Activated naive CD8-positive, alpha-beta T cell treated with anti-CD3 and anti-CD28 coated beads, Interleukin-2, amount 50 U/mL, for 24 hours (primary cell): ENCODE data around the gene CRYBG3.
"Not testable (repeated sequence)": the region's sequence is repeated elsewhere in the genome, so short reads cannot be mapped to it uniquely, and the experiment has no call there.

Experiments
- ATAC-seq: fragments of 150-1000 bp; cut with Tn5 transposase; one replicate; pipeline ENCODE4 v1.10.0; 2021
- DNase-seq: peaks from one replicate; pipeline ENCODE4 v3.0.0; 2021
- H3K27ac Mint-ChIP-seq: one replicate; pipeline ENCODE4 v1.8.0; 2021; ENCODE audit warnings: mild to moderate bottlenecking, mixed read lengths
- H3K27me3 Mint-ChIP-seq: one replicate; pipeline ENCODE4 v1.8.0; 2021; ENCODE audit warnings: mixed read lengths
- H3K36me3 Mint-ChIP-seq: one replicate; pipeline ENCODE4 v1.8.0; 2021; ENCODE audit warnings: low read depth, mixed read lengths
- H3K4me1 Mint-ChIP-seq: one replicate; pipeline ENCODE4 v1.8.0; 2021; ENCODE audit warnings: mixed read lengths
- H3K4me3 Mint-ChIP-seq: one replicate; pipeline ENCODE4 v1.8.0; 2021; ENCODE audit warnings: mild to moderate bottlenecking, moderate library complexity, mixed read lengths
- H3K9me3 Mint-ChIP-seq: one replicate; pipeline ENCODE4 v1.8.0; 2021; ENCODE audit warnings: mixed read lengths

CRYBG3 gene

GRCh38 chr3:97825101-97825500 is 3.3 kb downstream of the CRYBG3 start:
- DNase-seq (no peak), ATAC-seq (no peak)
- Mint-ChIP-seq H3K36me3 (no peaks in the 10 kb centered on the region), H3K4me1 (peaks cover 23% of the 10 kb centered on the region), H3K27me3 (peaks cover 18% of the 10 kb centered on the region), H3K4me3 (no peak overlapping the region), H3K27ac (no peak overlapping the region), H3K9me3 (no peaks in the 10 kb centered on the region)

- no peaks in the 10 kb centered on the region for H3K9me3 Mint-ChIP-seq
- H3K4me1 Mint-ChIP-seq: peaks cover 7% of the 10 kb centered on the region
- no peak overlapping the region for H3K4me3 Mint-ChIP-seq
- no peak overlapping the region for H3K27ac Mint-ChIP-seq
- no peaks in the 10 kb centered on the region for H3K36me3 Mint-ChIP-seq
- DNase-seq (no peak), ATAC-seq (no peak)
- peaks cover 9% of the 10 kb centered on the region for H3K27me3 Mint-ChIP-seq
These were observed 6.1 kb downstream of the CRYBG3 start for GRCh38 chr3:97827741-97828471.

- Mint-ChIP-seq H3K4me1 (no peaks in the 10 kb centered on the region), H3K27ac (no peak overlapping the region), H3K36me3 (no peaks in the 10 kb centered on the region), H3K27me3 (peaks cover 2% of the 10 kb centered on the region), H3K9me3 (no peaks in the 10 kb centered on the region), H3K4me3 (no peak overlapping the region)
- no peak for ATAC-seq
- DNase-seq: no peak
These were observed 7.4 kb downstream of the CRYBG3 start for GRCh38 chr3:97829198-97829597.

- ATAC-seq (no peak), DNase-seq (no peak)
- no peak overlapping the region for H3K27ac Mint-ChIP-seq
- H3K4me1 Mint-ChIP-seq: no peaks in the 10 kb centered on the region
- no peaks in the 10 kb centered on the region for H3K27me3 Mint-ChIP-seq
- no peaks in the 10 kb centered on the region for H3K36me3 Mint-ChIP-seq
- H3K4me3 Mint-ChIP-seq: no peak overlapping the region
- H3K9me3 Mint-ChIP-seq: no peaks in the 10 kb centered on the region
These were observed 8.8 kb downstream of the CRYBG3 start for GRCh38 chr3:97830638-97831037.

GRCh38 chr3:97831140-97831539 is 9.3 kb downstream of the CRYBG3 start:
- no peaks in the 10 kb centered on the region for H3K4me1 Mint-ChIP-seq

GRCh38 chr3:97833184-97833583 is 11.4 kb downstream of the CRYBG3 start:
- H3K9me3 Mint-ChIP-seq, ATAC-seq, DNase-seq: not testable (repeated sequence)

More at GRCh38 chr3:97831140-97831539, 9.3 kb downstream of the CRYBG3 start:
- H3K27ac Mint-ChIP-seq: no peak overlapping the region
- no peaks in the 10 kb centered on the region for H3K36me3 Mint-ChIP-seq
- H3K9me3 Mint-ChIP-seq: no peaks in the 10 kb centered on the region
- H3K4me3 Mint-ChIP-seq: no peak overlapping the region
- no peaks in the 10 kb centered on the region for H3K27me3 Mint-ChIP-seq
- DNase-seq (no peak), ATAC-seq (no peak)

GRCh38 chr3:97835761-97836160 is 13.9 kb downstream of the CRYBG3 start:
- H3K4me1 Mint-ChIP-seq: no peaks in the 10 kb centered on the region
- ATAC-seq (no peak), DNase-seq (no peak)
- no peak overlapping the region for H3K27ac Mint-ChIP-seq
- H3K4me3 Mint-ChIP-seq: no peak overlapping the region
- H3K27me3 Mint-ChIP-seq: no peaks in the 10 kb centered on the region
- H3K9me3 Mint-ChIP-seq: no peaks in the 10 kb centered on the region
- H3K36me3 Mint-ChIP-seq: no peaks in the 10 kb centered on the region

More at GRCh38 chr3:97833184-97833583, 11.4 kb downstream of the CRYBG3 start:
- H3K4me3 Mint-ChIP-seq, H3K27me3 Mint-ChIP-seq, H3K27ac Mint-ChIP-seq, H3K36me3 Mint-ChIP-seq, H3K4me1 Mint-ChIP-seq: not testable (repeated sequence)

- DNase-seq: no peak
- Mint-ChIP-seq H3K4me1 (no peaks in the 10 kb centered on the region), H3K36me3 (no peaks in the 10 kb centered on the region), H3K27ac (no peak overlapping the region), H3K9me3 (no peaks in the 10 kb centered on the region), H3K4me3 (no peak overlapping the region), H3K27me3 (no peaks in the 10 kb centered on the region)
- no peak for ATAC-seq
These were observed 16.6 kb downstream of the CRYBG3 start for GRCh38 chr3:97838393-97838792.

- ATAC-seq (no peak), DNase-seq (no peak)
- Mint-ChIP-seq H3K9me3 (no peaks in the 10 kb centered on the region), H3K36me3 (no peaks in the 10 kb centered on the region), H3K27me3 (no peaks in the 10 kb centered on the region), H3K4me3 (no peak overlapping the region), H3K4me1 (no peaks in the 10 kb centered on the region), H3K27ac (no peak overlapping the region)
These were observed 18.1 kb downstream of the CRYBG3 start for GRCh38 chr3:97839944-97840343.

GRCh38 chr3:97841304-97841703 is 19.5 kb downstream of the CRYBG3 start:
- no peaks in the 10 kb centered on the region for H3K9me3 Mint-ChIP-seq
- DNase-seq (no peak), ATAC-seq (no peak)
- no peaks in the 10 kb centered on the region for H3K27me3 Mint-ChIP-seq
- H3K4me3 Mint-ChIP-seq: no peak overlapping the region
- H3K27ac Mint-ChIP-seq: no peak overlapping the region
- no peaks in the 10 kb centered on the region for H3K36me3 Mint-ChIP-seq
- H3K4me1 Mint-ChIP-seq: no peaks in the 10 kb centered on the region

GRCh38 chr3:97841956-97842355 is 20.1 kb downstream of the CRYBG3 start:
- Mint-ChIP-seq H3K27ac (no peak overlapping the region), H3K9me3 (no peaks in the 10 kb centered on the region), H3K36me3 (no peaks in the 10 kb centered on the region), H3K27me3 (no peaks in the 10 kb centered on the region), H3K4me1 (no peaks in the 10 kb centered on the region), H3K4me3 (no peak overlapping the region)
- DNase-seq (no peak), ATAC-seq (no peak)

- Mint-ChIP-seq H3K27me3 (no peaks in the 10 kb centered on the region), H3K4me1 (no peaks in the 10 kb centered on the region), H3K27ac (no peak overlapping the region), H3K4me3 (no peak overlapping the region), H3K9me3 (peaks cover 7% of the 10 kb centered on the region), H3K36me3 (no peaks in the 10 kb centered on the region)
- DNase-seq: no peak
- ATAC-seq: no peak
These were observed 27.0 kb downstream of the CRYBG3 start for GRCh38 chr3:97848779-97849178.

- Mint-ChIP-seq H3K4me1 (no peaks in the 10 kb centered on the region), H3K27ac (no peak overlapping the region), H3K9me3 (peaks cover 17% of the 10 kb centered on the region), H3K4me3 (no peak overlapping the region), H3K36me3 (no peaks in the 10 kb centered on the region), H3K27me3 (no peaks in the 10 kb centered on the region)
- no peak for ATAC-seq
- DNase-seq: no peak
These were observed 35.6 kb downstream of the CRYBG3 start for GRCh38 chr3:97857401-97857800.

- Mint-ChIP-seq H3K27me3 (no peaks in the 10 kb centered on the region), H3K27ac (no peak overlapping the region), H3K36me3 (no peaks in the 10 kb centered on the region), H3K9me3 (no peaks in the 10 kb centered on the region), H3K4me1 (peaks cover 4% of the 10 kb centered on the region), H3K4me3 (no peak overlapping the region)
- DNase-seq (no peak), ATAC-seq (no peak)
These were observed 38.6 kb downstream of the CRYBG3 start for GRCh38 chr3:97860364-97860763.

GRCh38 chr3:97862582-97862981 is 40.8 kb downstream of the CRYBG3 start:
- no peaks in the 10 kb centered on the region for H3K27me3 Mint-ChIP-seq
- no peak overlapping the region for H3K4me3 Mint-ChIP-seq

GRCh38 chr3:97863031-97863430 is 41.2 kb downstream of the CRYBG3 start:
- Mint-ChIP-seq H3K27me3 (no peaks in the 10 kb centered on the region), H3K4me3 (no peak overlapping the region), H3K4me1 (peaks cover 8% of the 10 kb centered on the region), H3K9me3 (no peaks in the 10 kb centered on the region), H3K36me3 (no peaks in the 10 kb centered on the region), H3K27ac (no peak overlapping the region)
- DNase-seq: no peak
- ATAC-seq: no peak

More at GRCh38 chr3:97862582-97862981, 40.8 kb downstream of the CRYBG3 start:
- Mint-ChIP-seq H3K4me1 (peaks cover 8% of the 10 kb centered on the region), H3K36me3 (no peaks in the 10 kb centered on the region), H3K27ac (no peak overlapping the region), H3K9me3 (no peaks in the 10 kb centered on the region)
- DNase-seq (no peak), ATAC-seq (no peak)
